MG63 (cell line): Measurements from ENCODE around the gene CIDEC. TPM values are rescaled to one million over a fixed set of nuclear protein-coding genes. Genes with fewer than 3 reads are reported as not detected.

Source experiments
- total RNA-seq: library from RNA; depleted of rRNA; stranded (reverse); fragments of >200 nt; shearing (Covaris generic); gene quantifications from 2 replicates; pipeline ENCODE4 v1.2.3, GENCODE V29; 2014; ENCODE audit warnings: low replicate concordance; rRNA removed

CIDEC gene
- total RNA-seq, 1 experiment from 2014 or later, result not detected

Other genes starting within 250 kb of the CIDEC start
- gene MTMR14, start 230.7 kb downstream of the CIDEC start, total RNA-seq, result 26.3 and 43.3 TPM in 2 replicates
- not detected in 2 replicates for gene CPNE9, start 176.4 kb downstream of the CIDEC start, total RNA-seq
- gene BRPF1, start 148.5 kb downstream of the CIDEC start, total RNA-seq, result 4.9 and 7.0 TPM in 2 replicates
- gene OGG1, start 130.3 kb downstream of the CIDEC start, total RNA-seq, result 8.0 and 21.4 TPM in 2 replicates
- 2.7 and 5.0 TPM in 2 replicates for gene CAMK1, start 110.3 kb downstream of the CIDEC start, total RNA-seq
- gene TADA3, start 87.8 kb downstream of the CIDEC start, total RNA-seq, result 60.3 and 83.8 TPM in 2 replicates
- gene ARPC4, start 87.2 kb downstream of the CIDEC start, total RNA-seq, result 125 and 175 TPM in 2 replicates
- gene TTLL3, start 70.0 kb downstream of the CIDEC start, total RNA-seq, result 0.10 and 3.1 TPM in 2 replicates
- 34.8 and 42.9 TPM in 2 replicates for gene RPUSD3, start 36.2 kb downstream of the CIDEC start, total RNA-seq
- gene JAGN1, start 10.4 kb upstream of the CIDEC start, total RNA-seq, result 21.4 and 23.1 TPM in 2 replicates
- gene IL17RE, start 22.6 kb upstream of the CIDEC start, total RNA-seq, result 0.30 TPM in 1 of 2 replicates, not detected in the other
- gene IL17RC, start 36.8 kb upstream of the CIDEC start, total RNA-seq, result 12.1 and 14.8 TPM in 2 replicates
- 19.1 and 22.6 TPM in 2 replicates for gene CRELD1, start 53.6 kb upstream of the CIDEC start, total RNA-seq
- 0.23 TPM in 1 of 2 replicates, not detected in the other for gene PRRT3, start 72.2 kb upstream of the CIDEC start, total RNA-seq
- 18.8 and 72.4 TPM in 2 replicates for gene EMC3, start 106.6 kb upstream of the CIDEC start, total RNA-seq
- gene FANCD2, start 146.2 kb upstream of the CIDEC start, total RNA-seq, result 7.1 and 13.6 TPM in 2 replicates
- gene FANCD2OS, start 228.0 kb upstream of the CIDEC start, total RNA-seq, result not detected in 2 replicates
- 45.8 and 58.1 TPM in 2 replicates for gene BRK1, start 235.4 kb upstream of the CIDEC start, total RNA-seq